Heart right ventricle (tissue), 16 donors: ENCODE results near the gene CALCR. TPM values are rescaled to one million over a fixed set of nuclear protein-coding genes. Genes with fewer than 3 reads are reported as not detected.

Experiments used
- ATAC-seq, 8 donors: fragments of 200-7000 bp; cut with Tn5 transposase; one replicate each; pipeline ENCODE4 v1.9.1; 2020; ENCODE audit warnings: mild to moderate bottlenecking in 8 of 8, moderate library complexity in 8 of 8, moderate number of reproducible peaks in 1 of 8
- DNase-seq, 2 donors: peaks; one replicate each; pipeline ENCODE4 v3.0.0-alpha.2; 2020
- H3K27ac ChIP-seq, 10 donors: fragments of 200-600 bp; sonication (generic) in 2 of 10; one replicate each; pipeline versions ENCODE4 v1.5.0 to v1.8.0; 2020 to 2022; ENCODE audit warnings: mild to moderate bottlenecking in 3 of 10
- H3K27me3 ChIP-seq, 7 donors: fragments of 200-600 bp; one replicate each; pipeline ENCODE4 v1.8.0; 2021 to 2022; ENCODE audit warnings: mild to moderate bottlenecking in 2 of 7
- H3K36me3 ChIP-seq, 9 donors: fragments of 200-600 bp; sonication (generic) in 1 of 9; one replicate each; pipeline versions ENCODE4 v1.5.0 to v1.8.0; 2020 to 2022; ENCODE audit warnings: mild to moderate bottlenecking in 2 of 9
- H3K4me1 ChIP-seq, 9 donors: fragments of 200-600 bp; sonication (generic) in 1 of 9; one replicate each; pipeline versions ENCODE4 v1.5.0 to v1.8.0; 2020 to 2022; ENCODE audit warnings: mild to moderate bottlenecking in 4 of 9
- H3K4me3 ChIP-seq, 10 donors: fragments of 200-600 bp; sonication (generic) in 2 of 10; one replicate each; pipeline versions ENCODE4 v1.5.0 to v1.8.0; 2020 to 2022; ENCODE audit warnings: mild to moderate bottlenecking in 7 of 10, moderate library complexity in 2 of 10
- H3K9me3 ChIP-seq, 11 donors: fragments of 200-600 bp in 10 of 11; sonication (generic) in 2 of 11; one replicate each; pipeline versions ENCODE4 v1.5.0 to v1.8.0; 2013 to 2022; ENCODE audit warnings: mild to moderate bottlenecking in 2 of 11, control low read depth in 1 of 11, moderate library complexity in 1 of 11
- CTCF ChIP-seq, 9 donors: fragments of 200-600 bp; sonication (generic) in 2 of 9; IDR thresholded peaks; one replicate each; pipeline versions ENCODE4 v1.5.0 to v1.8.0; 2021 to 2022; ENCODE audit warnings: antibody characterized with exemption in 9 of 9, mild to moderate bottlenecking in 5 of 9, moderate library complexity in 1 of 9
- WGBS, 2 donors: extraction: QIAGEN DNeasy Blood & Tissue Kit; methylation state at CpG; one replicate each; pipeline ENCODE4 v1.1.7; 2013; ENCODE audit warnings: inconsistent platforms in 1 of 2; 5-methylcytosine and 5-hydroxymethylcytosine counted together
- intact Hi-C, 10 donors: fragments of 100-400 bp; cut with DNase I; formaldehyde crosslinking; loops; one replicate each; pipeline versions ENCODE4 v1.11.1 to v1.14.2; 2022
- polyA plus RNA-seq, 2 donors: library from polyadenylated mRNA; stranded (reverse); fragments of 200-250 nt; gene quantifications; one replicate each; pipeline ENCODE4 v1.2.3, GENCODE V29; 2013
- total RNA-seq, 10 donors: library from RNA; stranded (reverse); fragmentation: NEBNext Ultra II Directional in 3 of 10; extraction: Animal tissue kit (Norgen Biotek cat#: 25700) in 3 of 10; gene quantifications; one replicate each; pipeline versions ENCODE4 v1.2.1 to v1.2.4, GENCODE V29; 2021 to 2023
- donor health status: Arrhythmogenic right ventricular cardiomyopathy.
- donor health status: ischemic (EF 13 %, LVEDD 7.1; RV severe dilation, severe dysfunction).
- donor health status: healthy with polysubstance abuse.
- donor health status: DM: no; HTN: yes; CAD: no.
- donor health status: DM: no; HTN: no; CAD: no.
- donor health status: ischemic (EF 25% LVEDD 6.9; RV normal size, moderate dysfunction).
- donor health status: ischemic (EF 25% LVEDD 5.7; RV mildly dilated, moderate dysfunction).
- donor health status: healthy.
- donor health status: DM: yes; HTN: yes; CAD: no.
- donor health status: Ischemic cardiomyopathy.
- donor health status: ischemic (EF 35%, LVEDD 5.7; RV mildly dilated, moderate dysfunction).
- donor health status: nonischemic (EF 11% LVEDD 7.7; RV severe dilation, severe dysfunction).
- donor health status: DM: yes; HTN: yes; CAD: no.
- donor health status: PGD.
- donor health status: ischemic (EF 29% LVEDD 5.4; RV normal size, mild dysfunction).
- donor health status: nonischemic (EF 23%, LVEDD 6.1; RV moderate dilation, normal function).

The CALCR gene
- total and polyA plus RNA-seq, 12 donors = 0.10 to 0.12 TPM; not detected in 10

DNA sequence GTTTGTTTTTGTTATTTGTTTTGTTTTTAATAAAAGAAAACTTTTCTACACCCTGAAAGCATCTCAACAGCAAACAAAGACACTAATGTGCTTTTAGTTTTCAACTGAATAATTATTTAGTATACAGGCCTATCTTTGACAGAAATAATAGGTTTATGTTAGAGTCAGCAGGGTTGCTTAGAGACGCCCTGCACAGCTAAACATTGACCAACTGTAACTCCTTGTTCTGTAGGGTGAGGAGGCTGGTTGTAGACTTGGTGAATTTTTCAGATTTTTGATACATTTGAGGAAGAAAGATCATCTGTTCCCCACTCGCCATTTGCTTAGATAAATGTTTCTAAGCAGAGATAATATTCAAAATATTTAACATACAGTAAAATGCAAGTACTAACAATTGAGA is 103.1 kb downstream of the CALCR start:
- ATAC-seq (no peak), DNase-seq (no peak)
- no peak for TF ChIP-seq CTCF (IDR thresholded peaks at IDR 0.05)
- Histone ChIP-seq H3K9me3 (no peaks in the 10 kb centered on the region), H3K4me1 (no peaks in the 10 kb centered on the region), H3K4me3 (no peak overlapping the region), H3K36me3 (no peaks in the 10 kb centered on the region), H3K27ac (no peak overlapping the region), H3K27me3 (peaks cover 0 to 5% (median 0%) of the 10 kb centered on the region in 7 donors)
- WGBS, 2 donors = 69 to 71% methylated on average over 2 of the region's 2 CpGs
- intact Hi-C loops = loop anchor here in 1 of 10 donors (10.0 kb wide), 1 partner anchor 57 kb away; no protein-coding TSS in a partner anchor

GRCh38 chr7:93463764-93464163 is 110.8 kb downstream of the CALCR start:
- no peaks in the 10 kb centered on the region for H3K4me1 ChIP-seq
- H3K9me3 ChIP-seq = no peaks in the 10 kb centered on the region
- DNase-seq (no peak), ATAC-seq (no peak)
- no peak for TF ChIP-seq CTCF (IDR thresholded peaks at IDR 0.05)
- intact Hi-C loops = no loop called here
- H3K27ac ChIP-seq = no peak overlapping the region
- no peaks in the 10 kb centered on the region for H3K36me3 ChIP-seq
- peaks cover 0 to 3% (median 0%) of the 10 kb centered on the region in 7 donors for H3K27me3 ChIP-seq
- H3K4me3 ChIP-seq = no peak overlapping the region
- 81 to 85% methylated on average over 2 of the region's 2 CpGs for WGBS, 2 donors

- Histone ChIP-seq H3K27ac (no peak overlapping the region), H3K4me1 (no peaks in the 10 kb centered on the region), H3K27me3 (peaks cover 0 to 3% (median 0%) of the 10 kb centered on the region in 7 donors), H3K36me3 (no peaks in the 10 kb centered on the region), H3K4me3 (no peak overlapping the region), H3K9me3 (no peaks in the 10 kb centered on the region)
- no peak for DNase-seq
- ATAC-seq = no peak
- 64 to 72% methylated on average over 2 of the region's 2 CpGs for WGBS, 2 donors
- intact Hi-C loops = no loop called here
- peak in 2 of 9 donors; percentile 7 to 9 for TF ChIP-seq CTCF (IDR thresholded peaks at IDR 0.05)
Observed at GRCh38 chr7:93461350-93461749, 113.2 kb downstream of the CALCR start.

DNA sequence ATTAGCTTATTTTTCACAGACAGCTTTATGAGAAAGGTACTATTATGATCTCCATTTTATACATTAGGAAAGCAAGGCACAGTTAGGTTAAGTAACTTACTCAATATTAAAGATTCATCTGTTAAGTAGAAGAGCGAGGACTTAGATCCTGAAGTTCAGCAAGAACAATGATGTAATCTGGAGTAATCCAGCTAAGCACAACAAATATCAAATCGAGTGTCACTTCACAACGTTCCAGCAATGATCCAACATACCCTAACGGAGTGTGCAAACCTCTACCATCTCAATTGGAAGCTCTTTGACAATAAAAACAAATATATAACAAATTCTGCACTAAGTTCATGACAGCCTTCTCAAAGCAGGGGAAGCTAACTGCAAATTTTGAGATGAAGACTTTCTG is 121.3 kb downstream of the CALCR start:
- ATAC-seq (no peak), DNase-seq (no peak)
- H3K9me3 ChIP-seq = no peaks in the 10 kb centered on the region
- H3K4me1 ChIP-seq = no peaks in the 10 kb centered on the region
- no peak overlapping the region for H3K27ac ChIP-seq
- TF ChIP-seq CTCF (IDR thresholded peaks at IDR 0.05) = no peak
- intact Hi-C loops = no loop called here
- H3K27me3 ChIP-seq = peaks cover 0 to 7% (median 0%) of the 10 kb centered on the region in 7 donors
- 69 to 78% methylated on average over 4 of the region's 4 CpGs for WGBS, 2 donors
- no peaks in the 10 kb centered on the region for H3K36me3 ChIP-seq
- no peak overlapping the region for H3K4me3 ChIP-seq
